Rectal smooth muscle tissue (tissue), 1 donor: Measurements from ENCODE around the gene PLA2G7.
A peak's percentile ranks its signal among the peaks of the same experiment; 100 is the strongest.
"Not testable (repeated sequence)": the region's sequence is repeated elsewhere in the genome, so short reads cannot be mapped to it uniquely, and the experiment has no call there.

Experiments
- H3K27ac ChIP-seq: one replicate; pipeline ENCODE4 v1.7.0; 2013; ENCODE audit warnings: low read depth, low read length, inconsistent platforms
- H3K27me3 ChIP-seq: one replicate; pipeline ENCODE4 v1.7.0; 2013; ENCODE audit warnings: low read length; ENCODE audit not compliant: control insufficient read depth, insufficient read depth
- H3K36me3 ChIP-seq: one replicate; pipeline ENCODE4 v1.7.0; 2013; ENCODE audit warnings: low read length; ENCODE audit not compliant: control insufficient read depth, insufficient read depth
- H3K4me1 ChIP-seq: one replicate; pipeline ENCODE4 v1.7.0; 2013; ENCODE audit warnings: low read length; ENCODE audit not compliant: control insufficient read depth, insufficient read depth
- H3K4me3 ChIP-seq: one replicate; pipeline ENCODE4 v1.7.0; 2013; ENCODE audit warnings: low read length
- H3K9ac ChIP-seq: one replicate; pipeline ENCODE4 v1.7.0; 2013; ENCODE audit warnings: low read length

The PLA2G7 gene

GRCh38 chr6:46734867-46735719 lies at the start of gene PLA2G7:
PLA2G7 (minus strand) TSS chr6:46735375; CDS start chr6:46722891, 12,484 bp downstream.
- Histone ChIP-seq H3K4me1 (no peaks in the 10 kb centered on the region), H3K27me3 (peaks cover 4% of the 10 kb centered on the region), H3K27ac (no peak within 1 kb of the TSS), H3K4me3 (peak within 1 kb of the TSS; percentile 67), H3K36me3 (no peaks in the 10 kb centered on the region), H3K9ac (no peak within 1 kb of the TSS)

DNA sequence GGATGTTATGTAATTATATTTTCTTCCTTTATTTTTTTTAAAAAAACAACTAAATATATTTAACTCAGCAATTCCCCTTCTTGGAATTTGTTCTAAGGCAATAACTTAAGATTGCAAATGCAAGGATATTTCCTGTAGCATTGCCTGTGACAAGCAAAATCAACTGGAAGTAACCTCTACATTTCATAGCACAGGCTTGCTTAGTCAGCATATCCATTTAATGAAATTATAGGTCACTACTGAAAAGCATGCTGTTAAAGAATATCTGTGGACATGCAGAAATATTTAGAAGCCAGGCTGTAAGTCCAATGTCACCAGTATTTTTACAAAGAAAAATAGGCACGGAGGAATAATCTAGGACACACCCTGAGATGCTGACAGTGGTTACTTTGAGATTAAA lies 49.4 kb upstream of the PLA2G7 start:
- Histone ChIP-seq H3K36me3 (no peaks in the 10 kb centered on the region), H3K4me1 (no peaks in the 10 kb centered on the region), H3K27ac (no peak overlapping the region), H3K4me3 (no peak overlapping the region), H3K9ac (no peak overlapping the region), H3K27me3 (no peaks in the 10 kb centered on the region)

DNA sequence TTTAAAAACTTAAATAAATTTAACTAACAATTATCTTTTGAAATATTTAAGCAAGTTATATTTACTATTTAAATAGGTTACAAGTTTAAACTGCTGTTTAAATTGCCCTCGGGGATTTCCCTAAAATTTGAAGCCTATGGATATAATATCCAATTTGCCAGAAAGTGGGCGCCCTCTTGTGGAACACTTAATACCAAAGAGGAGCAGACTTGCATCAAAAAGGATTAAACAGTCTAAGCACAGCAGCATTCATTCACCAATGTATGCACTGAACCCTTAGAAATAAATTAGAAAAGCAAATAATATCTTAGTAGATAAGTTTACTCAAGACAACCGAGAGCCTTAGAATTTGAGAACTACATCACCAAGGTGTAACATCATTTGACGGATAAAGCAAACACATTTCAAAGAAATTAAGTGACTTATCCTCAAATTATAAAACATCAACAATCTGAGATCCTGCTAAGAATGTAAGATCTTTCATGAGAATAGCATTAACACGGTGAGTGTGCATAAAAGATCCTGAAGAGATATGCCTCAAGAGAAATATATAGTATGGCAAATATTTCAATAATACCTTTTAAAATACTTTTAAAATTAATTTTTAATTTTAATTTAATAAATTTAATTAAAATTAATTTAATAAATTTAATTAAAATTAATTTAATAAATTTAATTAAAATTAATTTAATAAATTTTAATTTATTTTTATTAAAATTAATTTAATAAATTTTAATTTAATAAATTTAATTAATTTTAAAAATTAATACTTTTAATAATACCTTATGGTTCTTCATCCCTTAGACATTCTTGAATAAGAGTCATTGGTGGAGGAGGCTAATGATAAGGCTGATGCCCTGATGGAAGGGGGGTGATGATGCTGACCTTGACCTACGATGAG lies 46.6 kb upstream of the PLA2G7 start:
- Histone ChIP-seq H3K4me3 (no peak overlapping the region), H3K36me3 (no peaks in the 10 kb centered on the region), H3K27ac (no peak overlapping the region), H3K27me3 (no peaks in the 10 kb centered on the region), H3K9ac (no peak overlapping the region), H3K4me1 (no peaks in the 10 kb centered on the region)

DNA sequence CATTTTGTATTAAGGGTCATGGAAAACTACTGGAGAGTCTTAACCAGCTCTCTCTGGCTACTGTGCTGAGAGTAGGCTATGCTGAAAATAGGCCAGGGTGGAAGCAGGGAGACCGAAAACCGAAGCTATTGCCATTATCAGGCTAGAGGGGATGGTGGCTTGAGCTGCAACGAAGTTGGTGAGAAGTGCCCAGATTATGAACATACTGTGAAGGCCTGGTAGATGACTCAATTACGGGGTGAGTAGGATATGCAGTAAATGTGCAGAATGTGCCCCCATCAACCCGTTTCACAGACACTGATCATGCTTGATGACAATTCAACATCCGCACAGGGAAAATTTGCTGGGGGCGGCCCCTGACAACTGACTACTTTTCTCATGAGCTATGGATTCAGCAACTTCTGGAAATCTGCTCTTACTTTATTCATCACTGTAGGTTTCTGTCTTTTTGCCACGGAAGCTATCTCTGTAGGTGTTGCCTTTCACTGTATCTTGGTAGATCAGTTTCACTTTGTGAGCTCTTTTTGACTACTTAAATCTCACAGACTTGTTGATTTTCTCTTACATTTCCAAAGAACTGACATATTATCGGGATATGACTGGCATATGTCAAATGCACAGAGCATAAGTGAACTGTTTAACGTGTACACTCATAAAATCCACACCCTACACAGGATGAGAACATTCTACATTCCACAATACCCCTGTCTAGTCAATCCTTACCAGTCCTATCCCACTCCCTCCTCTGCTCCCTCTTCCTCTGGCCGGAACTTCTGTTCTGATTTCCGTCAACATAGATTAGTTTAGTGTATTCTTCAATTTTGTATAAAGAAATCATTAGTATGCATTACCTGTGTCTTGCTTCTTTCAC lies 42.5 kb upstream of the PLA2G7 start:
- H3K36me3 ChIP-seq: no peaks in the 10 kb centered on the region
- H3K9ac ChIP-seq: no peak overlapping the region
- no peak overlapping the region for H3K27ac ChIP-seq
- no peaks in the 10 kb centered on the region for H3K27me3 ChIP-seq
- H3K4me3 ChIP-seq: no peak overlapping the region
- no peaks in the 10 kb centered on the region for H3K4me1 ChIP-seq

DNA sequence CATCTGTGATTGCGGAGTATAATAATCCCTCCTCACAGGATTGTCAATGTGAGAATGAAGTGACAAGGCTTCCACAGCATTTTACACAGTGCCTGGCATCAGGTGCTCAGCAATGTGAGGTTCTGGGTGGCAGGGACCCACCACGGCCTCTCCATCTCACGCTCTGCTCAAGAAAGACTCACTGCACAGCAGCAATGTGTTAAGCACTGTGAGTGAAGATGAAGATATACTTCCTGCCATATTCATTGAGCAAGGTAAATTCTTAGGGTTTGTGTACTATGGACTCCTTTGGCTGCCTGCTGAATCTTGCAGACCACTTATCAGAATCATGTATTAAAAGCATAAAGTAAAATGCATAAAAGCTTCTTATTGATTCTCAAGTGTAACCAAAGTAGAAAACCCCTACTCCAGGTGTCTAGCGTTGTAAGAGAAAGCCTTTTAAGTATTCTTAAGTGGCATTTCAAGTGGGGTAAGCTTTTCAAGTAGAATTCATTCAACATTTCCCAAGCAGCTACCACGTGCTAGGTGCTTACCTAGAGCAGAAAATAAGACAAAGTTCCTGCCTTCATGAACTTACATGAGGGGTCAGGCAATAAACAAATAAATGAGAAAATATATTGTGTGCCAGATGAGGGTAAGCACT lies 41.0 kb upstream of the PLA2G7 start:
- no peak overlapping the region for H3K27ac ChIP-seq
- no peak overlapping the region for H3K9ac ChIP-seq
- no peak overlapping the region for H3K4me3 ChIP-seq
- no peaks in the 10 kb centered on the region for H3K4me1 ChIP-seq
- H3K36me3 ChIP-seq: no peaks in the 10 kb centered on the region
- H3K27me3 ChIP-seq: no peaks in the 10 kb centered on the region

DNA sequence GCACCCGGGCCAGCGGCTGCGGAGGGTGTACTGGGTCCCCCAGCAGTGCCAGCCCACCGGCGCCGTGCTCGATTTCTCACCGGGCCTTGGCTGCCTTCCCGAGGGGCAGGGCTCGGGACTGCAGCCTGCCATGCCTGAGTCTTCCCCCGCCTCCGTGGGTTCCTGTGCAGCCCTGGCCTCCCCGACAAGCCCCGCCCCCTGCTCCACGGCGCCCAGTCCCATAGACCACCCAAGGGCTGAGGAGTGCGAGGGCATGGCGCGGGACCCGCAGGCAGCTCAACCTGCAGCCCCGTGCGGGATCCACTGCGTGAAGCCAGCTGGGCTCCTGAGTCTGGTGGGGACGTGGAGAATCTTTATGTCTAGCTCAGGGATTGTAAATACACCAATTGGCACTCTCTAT lies 39.6 kb upstream of the PLA2G7 start:
- H3K27ac ChIP-seq, H3K4me1 ChIP-seq, H3K27me3 ChIP-seq, H3K36me3 ChIP-seq, H3K9ac ChIP-seq, H3K4me3 ChIP-seq: not testable (repeated sequence)

- no peak overlapping the region for H3K4me3 ChIP-seq
- H3K4me1 ChIP-seq: no peaks in the 10 kb centered on the region
- no peak overlapping the region for H3K9ac ChIP-seq
- H3K27me3 ChIP-seq: no peaks in the 10 kb centered on the region
- no peaks in the 10 kb centered on the region for H3K36me3 ChIP-seq
- no peak overlapping the region for H3K27ac ChIP-seq
Measured at GRCh38 chr6:46773201-46773855, 38.2 kb upstream of the PLA2G7 start.

- H3K27ac ChIP-seq: no peak overlapping the region
- no peaks in the 10 kb centered on the region for H3K36me3 ChIP-seq
- no peaks in the 10 kb centered on the region for H3K27me3 ChIP-seq
Measured at GRCh38 chr6:46772762-46773161, 37.6 kb upstream of the PLA2G7 start.

DNA sequence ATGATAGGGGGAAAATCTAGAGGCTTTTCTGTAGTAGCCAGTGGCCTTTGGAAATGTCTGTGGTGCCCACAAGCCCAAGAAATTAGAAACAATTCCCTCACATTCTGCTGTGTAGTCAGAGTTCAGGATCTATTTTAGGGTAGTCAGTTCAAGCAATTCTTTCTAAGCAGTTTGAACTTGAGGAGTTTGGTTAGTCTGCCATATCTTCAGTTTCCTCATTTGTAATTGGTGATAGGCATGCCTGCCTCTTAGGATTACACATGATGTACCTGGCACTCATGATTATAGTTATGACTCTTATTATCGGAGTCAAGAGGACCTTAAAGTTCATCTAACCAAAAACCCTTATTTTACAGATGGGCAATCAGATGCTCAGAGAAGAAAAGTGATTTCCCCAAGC lies 36.8 kb upstream of the PLA2G7 start:
- H3K27me3 ChIP-seq: no peaks in the 10 kb centered on the region
- no peak overlapping the region for H3K27ac ChIP-seq
- H3K9ac ChIP-seq: no peak overlapping the region
- H3K4me1 ChIP-seq: no peaks in the 10 kb centered on the region
- H3K36me3 ChIP-seq: no peaks in the 10 kb centered on the region
- no peak overlapping the region for H3K4me3 ChIP-seq

More at GRCh38 chr6:46772762-46773161, 37.6 kb upstream of the PLA2G7 start:
- H3K4me1 ChIP-seq: no peaks in the 10 kb centered on the region
- no peak overlapping the region for H3K4me3 ChIP-seq
- no peak overlapping the region for H3K9ac ChIP-seq

- H3K27me3 ChIP-seq: no peaks in the 10 kb centered on the region
- H3K36me3 ChIP-seq: no peaks in the 10 kb centered on the region
- no peak overlapping the region for H3K27ac ChIP-seq
- no peak overlapping the region for H3K9ac ChIP-seq
- H3K4me1 ChIP-seq: no peaks in the 10 kb centered on the region
- H3K4me3 ChIP-seq: no peak overlapping the region
Measured at GRCh38 chr6:46764961-46765360, 29.8 kb upstream of the PLA2G7 start.

DNA sequence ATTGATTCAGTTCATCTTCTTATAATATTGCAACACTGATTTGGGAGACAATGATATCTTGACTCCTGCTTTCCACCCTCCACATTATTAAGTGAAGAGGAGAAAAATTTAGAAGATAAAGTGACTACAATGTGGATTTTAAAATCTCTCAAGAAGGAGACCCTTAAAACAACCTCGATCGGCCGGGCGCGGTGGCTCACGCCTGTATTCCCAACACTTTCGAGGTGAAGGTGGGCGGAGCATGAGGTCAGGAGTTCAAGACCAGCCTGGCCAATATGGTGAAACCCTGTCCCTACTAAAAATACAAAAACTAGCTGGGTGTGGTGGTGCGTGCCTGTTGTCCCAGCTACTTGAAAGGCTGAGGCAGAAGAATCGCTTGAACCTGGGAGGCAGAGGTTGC lies 29.1 kb upstream of the PLA2G7 start:
- not testable (repeated sequence) for H3K9ac ChIP-seq, H3K4me3 ChIP-seq, H3K27ac ChIP-seq, H3K4me1 ChIP-seq, H3K36me3 ChIP-seq, H3K27me3 ChIP-seq
